ENCODE data around the gene CCL15. TPM values are rescaled to one million over a fixed set of nuclear protein-coding genes. Genes with fewer than 3 reads are reported as not detected.

CCL15 gene
- total and polyA plus RNA-seq, 2 of the 13 experiments (the other 11 are each of a cell fraction or from before 2014, with no cell fraction given) = 29.2 to 45.9 TPM

- Histone ChIP-seq H3K9me3 (ENCODE audit: low read length) (no peaks in the 10 kb centered on the region), H3K4me3 (replicated peaks in 1 of 3; ENCODE audit: insufficient read depth in 1 of 3, low read depth in 2 of 3, low read length in 3 of 3) (no peak overlapping the region), H3K9ac (ENCODE audit: insufficient read depth, low read depth, low read length) (no peak overlapping the region), H3K36me3 (replicated peaks in 1 of 2; ENCODE audit: control insufficient read depth in 1 of 2, insufficient read depth in 2 of 2, low read length in 2 of 2) (no peaks in the 10 kb centered on the region), H3K4me1 (ENCODE audit: insufficient read depth, low read length) (no peaks in the 10 kb centered on the region), H3K27ac (ENCODE audit: extremely low read length, insufficient read depth, low read length) (no peak overlapping the region), H3K4me2 (ENCODE audit: low read depth, low read length) (no peak overlapping the region), H3K27me3 (ENCODE audit: control insufficient read depth in 1 of 2, insufficient read depth in 2 of 2, low read length in 2 of 2) (no peaks in the 10 kb centered on the region), H2AFZ (ENCODE audit: low read length) (no peak overlapping the region), H4K20me1 (ENCODE audit: insufficient read depth, low read length) (no peaks in the 10 kb centered on the region), H3K79me2 (ENCODE audit: insufficient read depth, low read length) (no peaks in the 10 kb centered on the region)
- POLR2A ChIA-PET = no interaction called here
- FAIRE-seq (no peak), ATAC-seq (no peak), DNase-seq (ENCODE audit: low spot score) (no peak)
- in situ Hi-C loops (cut with HindIII; ENCODE audit: extremely low pct_ligation_motif_present, low pct_unique_long_range_greater_than_20kb) (no loop called here), intact Hi-C loops (cut with micrococcal nuclease; ENCODE audit: unreplicated experiment) (no loop called here)
- BruUV-seq (replicated peaks) = no TSS peak
- 33% methylated on average over 4 of the region's 4 CpGs for WGBS (ENCODE audit: low lambda C conversion rate)
- no peak for TF ChIP-seq DR1 (CRISPR knock-in tag; IDR thresholded peaks at IDR 0.05)
- no peak for TF ChIP-seq ZC3H4 (CRISPR knock-in tag; IDR thresholded peaks at IDR 0.05; ENCODE audit: borderline replicate concordance)
- TF ChIP-seq, protein P1, sequence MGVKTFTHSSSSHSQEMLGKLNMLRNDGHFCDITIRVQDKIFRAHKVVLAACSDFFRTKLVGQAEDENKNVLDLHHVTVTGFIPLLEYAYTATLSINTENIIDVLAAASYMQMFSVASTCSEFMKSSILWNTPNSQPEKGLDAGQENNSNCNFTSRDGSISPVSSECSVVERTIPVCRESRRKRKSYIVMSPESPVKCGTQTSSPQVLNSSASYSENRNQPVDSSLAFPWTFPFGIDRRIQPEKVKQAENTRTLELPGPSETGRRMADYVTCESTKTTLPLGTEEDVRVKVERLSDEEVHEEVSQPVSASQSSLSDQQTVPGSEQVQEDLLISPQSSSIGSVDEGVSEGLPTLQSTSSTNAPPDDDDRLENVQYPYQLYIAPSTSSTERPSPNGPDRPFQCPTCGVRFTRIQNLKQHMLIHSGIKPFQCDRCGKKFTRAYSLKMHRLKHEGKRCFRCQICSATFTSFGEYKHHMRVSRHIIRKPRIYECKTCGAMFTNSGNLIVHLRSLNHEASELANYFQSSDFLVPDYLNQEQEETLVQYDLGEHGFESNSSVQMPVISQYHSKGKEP (CRISPR knock-in tag; IDR thresholded peaks at IDR 0.05) = no peak
- no peak for TF ChIP-seq KDM4B (CRISPR knock-in tag; IDR thresholded peaks at IDR 0.05)
- no peak for TF ChIP-seq LCORL (IDR thresholded peaks at IDR 0.05)
- TF ChIP-seq LCORL (CRISPR knock-in tag; IDR thresholded peaks at IDR 0.05) = no peak
- no peak for TF ChIP-seq RFX3 (CRISPR knock-in tag; IDR thresholded peaks at IDR 0.05)
- TF ChIP-seq FIP1L1 (IDR thresholded peaks at IDR 0.05; ENCODE audit: borderline replicate concordance, insufficient read depth, low read depth, low read length) = no peak
- TF ChIP-seq, protein P2, sequence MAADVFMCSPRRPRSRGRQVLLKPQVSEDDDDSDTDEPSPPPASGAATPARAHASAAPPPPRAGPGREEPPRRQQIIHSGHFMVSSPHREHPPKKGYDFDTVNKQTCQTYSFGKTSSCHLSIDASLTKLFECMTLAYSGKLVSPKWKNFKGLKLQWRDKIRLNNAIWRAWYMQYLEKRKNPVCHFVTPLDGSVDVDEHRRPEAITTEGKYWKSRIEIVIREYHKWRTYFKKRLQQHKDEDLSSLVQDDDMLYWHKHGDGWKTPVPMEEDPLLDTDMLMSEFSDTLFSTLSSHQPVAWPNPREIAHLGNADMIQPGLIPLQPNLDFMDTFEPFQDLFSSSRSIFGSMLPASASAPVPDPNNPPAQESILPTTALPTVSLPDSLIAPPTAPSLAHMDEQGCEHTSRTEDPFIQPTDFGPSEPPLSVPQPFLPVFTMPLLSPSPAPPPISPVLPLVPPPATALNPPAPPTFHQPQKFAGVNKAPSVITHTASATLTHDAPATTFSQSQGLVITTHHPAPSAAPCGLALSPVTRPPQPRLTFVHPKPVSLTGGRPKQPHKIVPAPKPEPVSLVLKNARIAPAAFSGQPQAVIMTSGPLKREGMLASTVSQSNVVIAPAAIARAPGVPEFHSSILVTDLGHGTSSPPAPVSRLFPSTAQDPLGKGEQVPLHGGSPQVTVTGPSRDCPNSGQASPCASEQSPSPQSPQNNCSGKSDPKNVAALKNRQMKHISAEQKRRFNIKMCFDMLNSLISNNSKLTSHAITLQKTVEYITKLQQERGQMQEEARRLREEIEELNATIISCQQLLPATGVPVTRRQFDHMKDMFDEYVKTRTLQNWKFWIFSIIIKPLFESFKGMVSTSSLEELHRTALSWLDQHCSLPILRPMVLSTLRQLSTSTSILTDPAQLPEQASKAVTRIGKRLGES (CRISPR knock-in tag; IDR thresholded peaks at IDR 0.05; ENCODE audit: borderline replicate concordance) = no peak
- no peak for TF ChIP-seq HES4 (CRISPR knock-in tag; IDR thresholded peaks at IDR 0.05; ENCODE audit: borderline replicate concordance)
- no peak for TF ChIP-seq ZNF547 (CRISPR knock-in tag; IDR thresholded peaks at IDR 0.05)
- TF ChIP-seq SMAD9 (CRISPR knock-in tag; IDR thresholded peaks at IDR 0.05) = no peak
- no peak for TF ChIP-seq ZNF232 (CRISPR knock-in tag; IDR thresholded peaks at IDR 0.05; ENCODE audit: borderline replicate concordance)
- TF ChIP-seq ATF7-NPFF (CRISPR knock-in tag; IDR thresholded peaks at IDR 0.05; ENCODE audit: low read depth) = no peak
- TF ChIP-seq ZZZ3 (CRISPR knock-in tag; IDR thresholded peaks at IDR 0.05; ENCODE audit: borderline replicate concordance) = no peak
- no peak for TF ChIP-seq ZBTB39 (CRISPR knock-in tag; IDR thresholded peaks at IDR 0.05)
- no peak for TF ChIP-seq SRF (IDR thresholded peaks at IDR 0.05; ENCODE audit: low read depth, low read length)
- TF ChIP-seq TSC22D2 (CRISPR knock-in tag; IDR thresholded peaks at IDR 0.05; ENCODE audit: borderline replicate concordance) = no peak
- no peak for TF ChIP-seq ZKSCAN5 (CRISPR knock-in tag; IDR thresholded peaks at IDR 0.05)
- TF ChIP-seq ZNF556 (CRISPR knock-in tag; IDR thresholded peaks at IDR 0.05; ENCODE audit: borderline replicate concordance) = no peak
- CTCF ChIA-PET (ENCODE audit: low intra/inter-chr PET ratio, low total read pairs) = no interaction called here
These were observed 26.4 kb upstream of the CCL15 start for GRCh38 chr17:36027761-36028160.
